Measurements from ENCODE around the gene MATN1. TPM values are rescaled to one million over a fixed set of nuclear protein-coding genes. Genes with fewer than 3 reads are reported as not detected.

MATN1 gene
- total RNA-seq, 2 donors from 2014 or later = not detected

DNA sequence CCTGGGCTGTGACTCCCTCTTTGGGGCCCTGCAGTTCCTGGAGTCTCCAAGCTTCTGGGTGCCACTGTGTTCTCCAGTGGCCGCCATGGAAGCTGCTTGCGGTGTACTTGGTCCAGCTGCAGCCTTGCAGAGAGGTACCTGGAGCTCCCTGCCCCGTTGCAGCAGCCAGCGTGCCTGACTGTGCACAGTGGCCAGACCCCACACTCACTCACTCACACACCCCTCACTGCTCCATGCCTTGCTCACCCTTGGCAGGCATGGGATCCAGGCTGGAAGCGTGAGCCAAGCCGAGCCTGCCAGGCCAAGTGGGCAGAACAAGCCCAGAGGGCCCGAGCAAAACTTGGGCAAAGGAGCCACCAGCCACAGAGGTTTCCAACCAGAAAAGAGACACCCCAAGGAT, 43.0 kb downstream of the MATN1 start:
- Histone ChIP-seq H3K4me1 (ENCODE audit: control insufficient read depth, insufficient read depth, low read length) (no peaks in the 10 kb centered on the region), H3K9ac (ENCODE audit: extremely low read depth, low read length, poor library complexity, severe bottlenecking) (no peak overlapping the region), H3K9me3 (ENCODE audit: control insufficient read depth, low read length) (peaks cover 27% of the 10 kb centered on the region), H3K4me3 (ENCODE audit: low read length) (no peak overlapping the region), H3K27me3 (ENCODE audit: control insufficient read depth, insufficient read depth, low read length, poor library complexity, severe bottlenecking) (peaks cover 13% of the 10 kb centered on the region), H3K36me3 (ENCODE audit: control insufficient read depth, insufficient read depth, low read length) (no peaks in the 10 kb centered on the region), H3K27ac (ENCODE audit: low read depth, low read length) (no peak overlapping the region)
- no peaks in the 10 kb centered on the region for H3K36me3 Mint-ChIP-seq (ENCODE audit: low read depth)
- H3K27ac Mint-ChIP-seq = no peak overlapping the region
- H3K4me1 Mint-ChIP-seq = no peaks in the 10 kb centered on the region
- no peak overlapping the region for H3K4me3 Mint-ChIP-seq
- H3K27me3 Mint-ChIP-seq (ENCODE audit: insufficient read depth) = peaks cover 21% of the 10 kb centered on the region
- WGBS, 2 experiments (ENCODE audit: insufficient coverage in 1 of 2, insufficient read length in 1 of 2) = 92 to 93% methylated on average over 2 to 7 of the region's 7 CpGs
- H3K9me3 Mint-ChIP-seq = peaks cover 13% of the 10 kb centered on the region
- peak; percentile 20 for DNase-seq
- TF ChIP-seq, protein P1, sequence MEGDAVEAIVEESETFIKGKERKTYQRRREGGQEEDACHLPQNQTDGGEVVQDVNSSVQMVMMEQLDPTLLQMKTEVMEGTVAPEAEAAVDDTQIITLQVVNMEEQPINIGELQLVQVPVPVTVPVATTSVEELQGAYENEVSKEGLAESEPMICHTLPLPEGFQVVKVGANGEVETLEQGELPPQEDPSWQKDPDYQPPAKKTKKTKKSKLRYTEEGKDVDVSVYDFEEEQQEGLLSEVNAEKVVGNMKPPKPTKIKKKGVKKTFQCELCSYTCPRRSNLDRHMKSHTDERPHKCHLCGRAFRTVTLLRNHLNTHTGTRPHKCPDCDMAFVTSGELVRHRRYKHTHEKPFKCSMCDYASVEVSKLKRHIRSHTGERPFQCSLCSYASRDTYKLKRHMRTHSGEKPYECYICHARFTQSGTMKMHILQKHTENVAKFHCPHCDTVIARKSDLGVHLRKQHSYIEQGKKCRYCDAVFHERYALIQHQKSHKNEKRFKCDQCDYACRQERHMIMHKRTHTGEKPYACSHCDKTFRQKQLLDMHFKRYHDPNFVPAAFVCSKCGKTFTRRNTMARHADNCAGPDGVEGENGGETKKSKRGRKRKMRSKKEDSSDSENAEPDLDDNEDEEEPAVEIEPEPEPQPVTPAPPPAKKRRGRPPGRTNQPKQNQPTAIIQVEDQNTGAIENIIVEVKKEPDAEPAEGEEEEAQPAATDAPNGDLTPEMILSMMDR (conservative IDR thresholded peaks at IDR 0.05) = no peak

DNA sequence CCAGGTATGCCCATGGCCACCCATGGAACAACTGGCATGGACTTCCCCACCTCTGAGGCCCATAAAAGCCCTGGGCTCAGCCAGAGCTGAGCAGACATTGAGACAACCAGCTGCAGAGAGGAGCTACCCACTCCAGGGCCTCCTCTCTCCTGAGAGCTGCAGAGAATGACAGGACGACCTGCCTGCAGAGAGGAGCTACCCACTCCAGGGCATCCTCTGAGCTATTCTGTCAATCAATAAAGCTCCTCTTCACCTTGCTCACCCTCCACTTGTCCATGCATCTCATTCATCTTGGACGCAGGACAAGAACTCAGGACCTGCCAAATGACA, 43.4 kb downstream of the MATN1 start:
- DNase-seq = peak; percentile 13
- no peaks in the 10 kb centered on the region for H3K36me3 Mint-ChIP-seq (ENCODE audit: low read depth)
- H3K27ac ChIP-seq (ENCODE audit: low read depth, low read length) = no peak overlapping the region
- WGBS, 2 experiments (ENCODE audit: insufficient coverage in 1 of 2, insufficient read length in 1 of 2) = 83% methylated on average over 2 of the region's 2 CpGs; no CpG with 5 or more reads in 1 of the 2 experiments
- peaks cover 13% of the 10 kb centered on the region for H3K27me3 ChIP-seq (ENCODE audit: control insufficient read depth, insufficient read depth, low read length, poor library complexity, severe bottlenecking)
- TF ChIP-seq, protein P1 (conservative IDR thresholded peaks at IDR 0.05) = no peak
- no peak overlapping the region for H3K4me3 ChIP-seq (ENCODE audit: low read length)
- peaks cover 21% of the 10 kb centered on the region for H3K27me3 Mint-ChIP-seq (ENCODE audit: insufficient read depth)
- no peak overlapping the region for H3K4me3 Mint-ChIP-seq
- no peak overlapping the region for H3K9ac ChIP-seq (ENCODE audit: extremely low read depth, low read length, poor library complexity, severe bottlenecking)
- H3K9me3 Mint-ChIP-seq = peaks cover 13% of the 10 kb centered on the region
- H3K27ac Mint-ChIP-seq = no peak overlapping the region
- no peaks in the 10 kb centered on the region for H3K4me1 ChIP-seq (ENCODE audit: control insufficient read depth, insufficient read depth, low read length)
- no peaks in the 10 kb centered on the region for H3K36me3 ChIP-seq (ENCODE audit: control insufficient read depth, insufficient read depth, low read length)
- H3K4me1 Mint-ChIP-seq = no peaks in the 10 kb centered on the region
- H3K9me3 ChIP-seq (ENCODE audit: control insufficient read depth, low read length) = peaks cover 27% of the 10 kb centered on the region

- Histone ChIP-seq H3K36me3 (ENCODE audit: control insufficient read depth, insufficient read depth, low read length) (no peaks in the 10 kb centered on the region), H3K9me3 (ENCODE audit: control insufficient read depth, low read length) (peaks cover 27% of the 10 kb centered on the region), H3K27ac (ENCODE audit: low read depth, low read length) (no peak overlapping the region), H3K4me1 (ENCODE audit: control insufficient read depth, insufficient read depth, low read length) (no peaks in the 10 kb centered on the region), H3K4me3 (ENCODE audit: low read length) (no peak overlapping the region), H3K27me3 (ENCODE audit: control insufficient read depth, insufficient read depth, low read length, poor library complexity, severe bottlenecking) (peaks cover 10% of the 10 kb centered on the region), H3K9ac (ENCODE audit: extremely low read depth, low read length, poor library complexity, severe bottlenecking) (no peak overlapping the region)
- peak; percentile 10 for DNase-seq
- no peaks in the 10 kb centered on the region for H3K4me1 Mint-ChIP-seq
- TF ChIP-seq, protein P1 (conservative IDR thresholded peaks at IDR 0.05) = no peak
- peaks cover 17% of the 10 kb centered on the region for H3K27me3 Mint-ChIP-seq (ENCODE audit: insufficient read depth)
- WGBS, 2 experiments (ENCODE audit: insufficient coverage in 1 of 2, insufficient read length in 1 of 2) = 93 to 100% methylated on average over 1 to 2 of the region's 2 CpGs
- no peak overlapping the region for H3K4me3 Mint-ChIP-seq
- peaks cover 13% of the 10 kb centered on the region for H3K9me3 Mint-ChIP-seq
- no peak overlapping the region for H3K27ac Mint-ChIP-seq
- no peaks in the 10 kb centered on the region for H3K36me3 Mint-ChIP-seq (ENCODE audit: low read depth)
Observed at GRCh38 chr1:30679201-30679975, 44.0 kb downstream of the MATN1 start.
